ENCODE results near the gene ALDH9A1. TPM values are rescaled to one million over a fixed set of nuclear protein-coding genes. Genes with fewer than 3 reads are reported as not detected.

Gene ALDH9A1
- total and polyA plus RNA-seq, 2 of the 8 experiments (the other 6 are each of a cell fraction or from before 2014, with no cell fraction given): 57.6 to 63.8 TPM

DNA sequence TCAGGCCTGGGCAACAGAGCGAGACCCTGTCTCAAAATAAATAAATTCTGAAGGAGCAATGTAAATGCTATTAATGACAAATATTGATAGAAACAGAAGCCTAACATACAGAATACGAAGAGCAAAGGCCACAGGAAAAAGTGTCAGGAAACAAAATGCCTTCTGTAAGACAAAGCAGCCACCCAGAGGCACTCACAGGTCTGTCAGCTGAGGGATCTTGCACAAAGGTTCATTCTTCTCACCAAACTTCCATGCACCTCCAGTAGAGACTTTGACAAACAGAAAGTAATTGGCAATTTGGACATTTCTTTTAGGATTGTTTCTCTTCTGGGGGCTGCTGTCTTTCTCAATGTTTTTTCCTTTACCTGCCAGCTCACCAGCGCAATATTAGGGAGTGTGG, 1.2 kb upstream of the ALDH9A1 start (continued):
- TF ChIP-seq, protein P1, sequence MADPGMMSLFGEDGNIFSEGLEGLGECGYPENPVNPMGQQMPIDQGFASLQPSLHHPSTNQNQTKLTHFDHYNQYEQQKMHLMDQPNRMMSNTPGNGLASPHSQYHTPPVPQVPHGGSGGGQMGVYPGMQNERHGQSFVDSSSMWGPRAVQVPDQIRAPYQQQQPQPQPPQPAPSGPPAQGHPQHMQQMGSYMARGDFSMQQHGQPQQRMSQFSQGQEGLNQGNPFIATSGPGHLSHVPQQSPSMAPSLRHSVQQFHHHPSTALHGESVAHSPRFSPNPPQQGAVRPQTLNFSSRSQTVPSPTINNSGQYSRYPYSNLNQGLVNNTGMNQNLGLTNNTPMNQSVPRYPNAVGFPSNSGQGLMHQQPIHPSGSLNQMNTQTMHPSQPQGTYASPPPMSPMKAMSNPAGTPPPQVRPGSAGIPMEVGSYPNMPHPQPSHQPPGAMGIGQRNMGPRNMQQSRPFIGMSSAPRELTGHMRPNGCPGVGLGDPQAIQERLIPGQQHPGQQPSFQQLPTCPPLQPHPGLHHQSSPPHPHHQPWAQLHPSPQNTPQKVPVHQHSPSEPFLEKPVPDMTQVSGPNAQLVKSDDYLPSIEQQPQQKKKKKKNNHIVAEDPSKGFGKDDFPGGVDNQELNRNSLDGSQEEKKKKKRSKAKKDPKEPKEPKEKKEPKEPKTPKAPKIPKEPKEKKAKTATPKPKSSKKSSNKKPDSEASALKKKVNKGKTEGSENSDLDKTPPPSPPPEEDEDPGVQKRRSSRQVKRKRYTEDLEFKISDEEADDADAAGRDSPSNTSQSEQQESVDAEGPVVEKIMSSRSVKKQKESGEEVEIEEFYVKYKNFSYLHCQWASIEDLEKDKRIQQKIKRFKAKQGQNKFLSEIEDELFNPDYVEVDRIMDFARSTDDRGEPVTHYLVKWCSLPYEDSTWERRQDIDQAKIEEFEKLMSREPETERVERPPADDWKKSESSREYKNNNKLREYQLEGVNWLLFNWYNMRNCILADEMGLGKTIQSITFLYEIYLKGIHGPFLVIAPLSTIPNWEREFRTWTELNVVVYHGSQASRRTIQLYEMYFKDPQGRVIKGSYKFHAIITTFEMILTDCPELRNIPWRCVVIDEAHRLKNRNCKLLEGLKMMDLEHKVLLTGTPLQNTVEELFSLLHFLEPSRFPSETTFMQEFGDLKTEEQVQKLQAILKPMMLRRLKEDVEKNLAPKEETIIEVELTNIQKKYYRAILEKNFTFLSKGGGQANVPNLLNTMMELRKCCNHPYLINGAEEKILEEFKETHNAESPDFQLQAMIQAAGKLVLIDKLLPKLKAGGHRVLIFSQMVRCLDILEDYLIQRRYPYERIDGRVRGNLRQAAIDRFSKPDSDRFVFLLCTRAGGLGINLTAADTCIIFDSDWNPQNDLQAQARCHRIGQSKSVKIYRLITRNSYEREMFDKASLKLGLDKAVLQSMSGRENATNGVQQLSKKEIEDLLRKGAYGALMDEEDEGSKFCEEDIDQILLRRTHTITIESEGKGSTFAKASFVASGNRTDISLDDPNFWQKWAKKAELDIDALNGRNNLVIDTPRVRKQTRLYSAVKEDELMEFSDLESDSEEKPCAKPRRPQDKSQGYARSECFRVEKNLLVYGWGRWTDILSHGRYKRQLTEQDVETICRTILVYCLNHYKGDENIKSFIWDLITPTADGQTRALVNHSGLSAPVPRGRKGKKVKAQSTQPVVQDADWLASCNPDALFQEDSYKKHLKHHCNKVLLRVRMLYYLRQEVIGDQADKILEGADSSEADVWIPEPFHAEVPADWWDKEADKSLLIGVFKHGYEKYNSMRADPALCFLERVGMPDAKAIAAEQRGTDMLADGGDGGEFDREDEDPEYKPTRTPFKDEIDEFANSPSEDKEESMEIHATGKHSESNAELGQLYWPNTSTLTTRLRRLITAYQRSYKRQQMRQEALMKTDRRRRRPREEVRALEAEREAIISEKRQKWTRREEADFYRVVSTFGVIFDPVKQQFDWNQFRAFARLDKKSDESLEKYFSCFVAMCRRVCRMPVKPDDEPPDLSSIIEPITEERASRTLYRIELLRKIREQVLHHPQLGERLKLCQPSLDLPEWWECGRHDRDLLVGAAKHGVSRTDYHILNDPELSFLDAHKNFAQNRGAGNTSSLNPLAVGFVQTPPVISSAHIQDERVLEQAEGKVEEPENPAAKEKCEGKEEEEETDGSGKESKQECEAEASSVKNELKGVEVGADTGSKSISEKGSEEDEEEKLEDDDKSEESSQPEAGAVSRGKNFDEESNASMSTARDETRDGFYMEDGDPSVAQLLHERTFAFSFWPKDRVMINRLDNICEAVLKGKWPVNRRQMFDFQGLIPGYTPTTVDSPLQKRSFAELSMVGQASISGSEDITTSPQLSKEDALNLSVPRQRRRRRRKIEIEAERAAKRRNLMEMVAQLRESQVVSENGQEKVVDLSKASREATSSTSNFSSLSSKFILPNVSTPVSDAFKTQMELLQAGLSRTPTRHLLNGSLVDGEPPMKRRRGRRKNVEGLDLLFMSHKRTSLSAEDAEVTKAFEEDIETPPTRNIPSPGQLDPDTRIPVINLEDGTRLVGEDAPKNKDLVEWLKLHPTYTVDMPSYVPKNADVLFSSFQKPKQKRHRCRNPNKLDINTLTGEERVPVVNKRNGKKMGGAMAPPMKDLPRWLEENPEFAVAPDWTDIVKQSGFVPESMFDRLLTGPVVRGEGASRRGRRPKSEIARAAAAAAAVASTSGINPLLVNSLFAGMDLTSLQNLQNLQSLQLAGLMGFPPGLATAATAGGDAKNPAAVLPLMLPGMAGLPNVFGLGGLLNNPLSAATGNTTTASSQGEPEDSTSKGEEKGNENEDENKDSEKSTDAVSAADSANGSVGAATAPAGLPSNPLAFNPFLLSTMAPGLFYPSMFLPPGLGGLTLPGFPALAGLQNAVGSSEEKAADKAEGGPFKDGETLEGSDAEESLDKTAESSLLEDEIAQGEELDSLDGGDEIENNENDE (IDR thresholded peaks at IDR 0.05; ENCODE audit: insufficient replicate concordance, low read length): no peak
- TF ChIP-seq RXRA (IDR thresholded peaks at IDR 0.05; ENCODE audit: insufficient read depth, low read depth, low read length): no peak
- TF ChIP-seq HDAC2 (IDR thresholded peaks at IDR 0.05; ENCODE audit: borderline replicate concordance in 1 of 2, low read depth in 2 of 2, low read length in 2 of 2): no peak
- no peak for TF ChIP-seq CBX5 (IDR thresholded peaks at IDR 0.05; ENCODE audit: low read depth, low read length)
- no peak for TF ChIP-seq SIX5 (IDR thresholded peaks at IDR 0.05; ENCODE audit: low read depth, low read length)
- TF ChIP-seq MAFK (IDR thresholded peaks at IDR 0.05; ENCODE audit: low read depth, low read length): no peak

All from H1 (cell line).